Hippocampal formation (tissue), 2 donors: Measurements from ENCODE around the gene ALPL.
"Not testable (repeated sequence)": the region's sequence is repeated elsewhere in the genome, so short reads cannot be mapped to it uniquely, and the experiment has no call there.

Source experiments
- DNase-seq, 2 donors: peaks; one replicate each; lab custom pipeline; 2025; lab: John Stamatoyannopoulos, UW

Gene ALPL

DNA sequence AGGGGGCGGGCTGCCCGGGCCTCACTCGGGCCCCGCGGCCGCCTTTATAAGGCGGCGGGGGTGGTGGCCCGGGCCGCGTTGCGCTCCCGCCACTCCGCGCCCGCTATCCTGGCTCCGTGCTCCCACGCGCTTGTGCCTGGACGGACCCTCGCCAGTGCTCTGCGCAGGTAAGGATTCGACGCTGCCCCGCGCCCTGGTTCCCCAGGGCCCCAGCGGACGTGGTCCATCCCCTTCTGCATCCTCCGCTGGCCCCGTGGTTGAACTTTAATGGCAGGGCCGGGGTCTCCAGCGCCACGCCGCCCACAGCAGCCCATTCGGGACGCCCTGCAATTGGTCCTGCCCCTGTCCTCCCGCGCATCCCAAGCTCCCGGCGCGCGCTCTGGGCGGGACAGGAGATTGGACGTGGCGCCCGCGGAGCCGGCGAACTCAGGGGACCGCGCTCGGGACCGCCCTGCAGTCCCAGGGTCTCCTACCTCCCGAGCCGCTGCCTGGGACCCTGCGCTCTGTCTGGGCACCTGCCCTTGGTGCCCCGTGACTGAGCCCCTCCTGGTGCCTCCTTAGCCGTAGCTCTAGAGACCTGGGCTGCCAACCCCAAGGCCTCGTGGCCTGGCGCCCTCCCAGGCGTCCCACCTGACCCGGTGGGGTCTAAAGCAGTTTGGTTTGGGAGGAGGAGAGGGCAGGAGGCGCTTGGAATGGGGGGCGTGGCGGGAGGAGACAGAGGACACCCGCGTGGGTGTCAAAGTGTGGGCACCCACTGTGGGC, at the start of gene ALPL:
TSS of gene ALPL (plus strand) at position 73 of the 762 bp plus-strand sequence. CDS start 44,659 bp downstream, outside the sequence.
- no peak for DNase-seq

- not testable (repeated sequence) for DNase-seq
Observed at GRCh38 chr1:21465127-21465526, 44.1 kb upstream of the ALPL start.

DNA sequence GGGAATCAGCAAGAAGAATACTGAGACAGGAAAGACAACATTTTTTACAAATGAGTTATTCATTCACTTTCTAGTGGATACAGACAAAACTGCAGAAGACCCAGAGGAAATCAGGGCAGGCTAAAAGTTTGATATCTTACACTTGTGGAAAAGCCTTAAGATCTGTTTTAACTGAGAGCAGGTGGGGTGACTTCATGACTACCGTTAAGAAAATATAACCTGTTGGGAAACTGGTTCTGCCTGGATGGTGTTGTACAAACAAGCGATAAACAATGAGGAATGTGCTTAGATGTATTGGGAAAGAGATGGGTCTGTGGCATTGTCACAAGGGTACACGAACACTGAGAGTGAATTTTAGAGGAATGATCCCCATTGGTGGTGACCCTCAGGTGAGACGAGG, 41.3 kb upstream of the ALPL start:
- DNase-seq: not testable (repeated sequence)

DNA sequence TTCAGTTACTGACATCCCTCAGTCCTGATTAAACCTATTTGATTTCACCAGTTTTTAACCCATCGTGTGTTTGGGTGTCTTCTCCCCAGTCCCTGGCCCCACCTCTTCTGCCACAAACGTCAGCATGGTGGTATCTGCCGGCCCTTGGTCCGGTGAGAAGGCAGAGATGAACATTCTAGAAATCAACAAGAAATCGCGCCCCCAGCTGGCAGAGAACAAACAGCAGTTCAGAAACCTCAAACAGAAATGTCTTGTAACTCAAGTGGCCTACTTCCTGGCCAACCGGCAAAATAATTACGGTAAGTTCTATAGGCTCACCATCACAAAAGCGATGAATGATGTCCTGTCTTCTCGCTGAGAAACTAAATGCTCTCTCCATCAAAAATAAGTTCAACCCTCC, 40.6 kb upstream of the ALPL start:
- no peak for DNase-seq

DNA sequence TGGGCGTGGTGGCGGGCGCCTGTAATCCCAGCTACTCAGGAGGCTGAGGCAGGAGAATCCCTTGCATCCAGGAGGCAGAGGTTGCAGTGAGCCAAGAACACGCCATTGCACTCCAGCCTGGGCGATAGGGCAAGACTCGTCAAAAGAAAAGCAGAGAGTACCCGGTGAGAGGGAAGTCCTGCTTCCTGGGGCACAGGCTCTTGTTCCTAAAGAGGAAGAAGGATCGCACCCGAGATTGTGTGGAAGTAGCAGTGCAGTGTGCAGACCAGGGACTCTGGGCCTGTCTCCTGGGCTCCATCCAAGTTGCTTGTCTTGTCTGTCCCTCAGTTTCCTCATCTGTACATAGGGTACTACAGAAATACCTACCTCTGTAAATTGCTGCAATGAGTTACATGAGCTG, 39.6 kb upstream of the ALPL start:
- DNase-seq: no peak

- no peak for DNase-seq
Observed at GRCh38 chr1:21472861-21473260, 36.4 kb upstream of the ALPL start.

DNA sequence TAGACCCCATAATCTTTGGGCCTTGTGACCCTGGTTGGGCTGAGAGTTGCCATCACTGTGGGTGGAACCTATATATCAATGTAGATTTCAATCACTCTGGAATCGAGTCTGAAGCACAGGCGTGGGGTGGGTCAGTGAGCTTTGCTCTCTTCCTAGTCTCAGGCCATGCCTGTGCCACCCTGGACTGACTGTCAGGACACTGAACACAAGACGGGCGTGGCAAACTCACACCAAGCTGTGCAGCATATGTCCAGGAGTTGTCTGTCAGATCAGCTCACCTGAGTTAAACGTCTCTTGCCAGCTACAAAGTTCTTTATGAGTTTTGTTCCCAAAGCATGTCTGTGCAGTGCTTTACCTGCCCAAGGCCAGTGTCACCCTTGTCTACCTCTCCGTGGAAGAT, 30.9 kb upstream of the ALPL start:
- DNase-seq: no peak

- DNase-seq: not testable (repeated sequence)
Observed at GRCh38 chr1:21483881-21484280, 25.3 kb upstream of the ALPL start.

GRCh38 chr1:21489146-21489545, 20.1 kb upstream of the ALPL start:
- no peak for DNase-seq

- DNase-seq: no peak
Observed at GRCh38 chr1:21490774-21491487, 18.3 kb upstream of the ALPL start.

- no peak for DNase-seq
Observed at GRCh38 chr1:21491488-21492355, 17.5 kb upstream of the ALPL start.

- no peak for DNase-seq
Observed at GRCh38 chr1:21492356-21492625, 16.9 kb upstream of the ALPL start.

GRCh38 chr1:21494196-21494595, 15.0 kb upstream of the ALPL start:
- no peak for DNase-seq

- DNase-seq: no peak
Observed at GRCh38 chr1:21495225-21495820, 13.9 kb upstream of the ALPL start.

GRCh38 chr1:21496063-21496462, 13.2 kb upstream of the ALPL start:
- no peak for DNase-seq

DNA sequence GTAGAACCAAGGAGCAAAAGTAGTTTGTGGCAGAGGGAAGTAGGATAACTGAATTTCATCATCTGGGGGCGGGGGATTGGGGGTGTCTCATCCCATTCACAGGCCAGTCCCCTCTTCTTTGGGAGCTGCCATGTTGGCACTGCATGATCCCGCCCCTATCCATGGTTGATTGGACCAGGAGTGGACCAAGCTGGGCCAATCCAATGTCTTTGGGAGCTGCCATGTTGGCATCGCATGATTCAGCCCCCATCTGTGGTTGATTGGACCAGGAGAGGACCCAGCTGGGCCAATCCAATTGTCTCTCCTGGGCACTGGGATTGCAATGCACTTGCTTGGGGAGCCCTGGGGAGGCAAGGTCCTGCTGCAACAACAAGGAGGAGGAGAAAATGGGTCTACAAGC, 12.3 kb upstream of the ALPL start:
- no peak for DNase-seq

- no peak for DNase-seq
Observed at GRCh38 chr1:21497466-21498061, 11.7 kb upstream of the ALPL start.

DNA sequence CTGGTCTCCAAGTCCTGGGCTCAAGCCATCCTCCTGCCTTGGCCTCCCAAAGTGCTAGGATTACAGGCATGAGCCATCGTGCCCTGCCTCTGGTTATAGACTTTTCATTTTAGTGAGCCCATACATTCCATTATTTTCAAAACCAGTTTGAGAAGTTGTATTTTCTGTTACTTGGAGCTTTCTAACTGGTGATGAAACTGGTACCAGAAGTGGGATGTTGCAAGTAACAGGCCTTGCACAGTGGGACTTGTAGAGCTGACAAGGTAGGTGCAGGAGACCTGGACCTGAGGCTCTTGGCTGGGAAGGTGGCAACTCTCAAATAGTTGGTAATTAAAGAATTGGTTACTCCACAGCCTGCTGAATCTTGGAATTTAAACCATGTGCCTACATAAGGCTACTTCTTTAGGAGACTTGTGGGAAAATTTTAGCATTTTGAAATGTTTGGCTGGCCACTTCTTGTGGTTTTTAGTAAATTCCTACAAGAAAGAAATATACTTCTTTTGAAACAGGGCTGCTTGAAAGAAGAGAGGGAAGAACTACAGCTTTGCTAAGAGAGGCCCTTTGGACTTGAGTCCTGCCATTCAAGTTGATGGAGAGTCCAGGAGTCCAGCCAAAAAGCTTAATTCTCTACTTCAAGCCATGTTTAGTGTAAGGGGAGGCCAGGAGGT, 9.8 kb upstream of the ALPL start:
- no peak for DNase-seq

DNA sequence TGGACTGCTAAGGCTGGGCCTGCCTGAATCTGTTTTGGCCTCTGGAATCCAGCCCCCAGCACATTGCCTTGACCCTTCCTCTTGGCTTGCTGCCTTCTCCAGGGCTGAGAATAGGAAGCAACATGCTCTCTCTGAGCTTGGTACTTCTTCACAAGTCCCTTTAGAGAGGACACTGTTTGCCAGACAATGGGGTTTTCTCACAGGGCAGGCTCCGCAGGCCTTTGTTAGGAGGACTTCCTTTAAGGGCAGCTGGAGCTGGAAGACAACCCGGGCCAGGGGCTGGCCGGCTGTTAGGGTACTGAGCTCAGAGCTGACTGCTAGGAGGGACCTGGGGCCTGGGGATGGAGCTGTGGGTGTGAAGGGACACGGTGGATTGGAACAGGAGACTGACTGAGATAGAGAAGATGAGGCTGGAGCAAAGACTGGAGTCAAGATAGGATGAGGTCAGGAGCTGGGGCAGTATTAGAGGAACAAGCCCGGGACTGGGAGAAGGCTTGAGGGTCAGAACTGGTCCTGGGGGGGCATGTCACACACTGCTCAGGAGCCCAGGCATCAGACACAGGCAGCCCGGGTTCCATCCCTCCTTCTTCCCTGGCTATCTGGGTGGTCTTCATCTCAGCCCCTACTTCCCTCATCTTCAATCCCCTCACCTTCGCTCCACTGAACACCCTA, 5.4 kb upstream of the ALPL start:
- DNase-seq: peak in 1 of 2 donors; percentile 38

DNA sequence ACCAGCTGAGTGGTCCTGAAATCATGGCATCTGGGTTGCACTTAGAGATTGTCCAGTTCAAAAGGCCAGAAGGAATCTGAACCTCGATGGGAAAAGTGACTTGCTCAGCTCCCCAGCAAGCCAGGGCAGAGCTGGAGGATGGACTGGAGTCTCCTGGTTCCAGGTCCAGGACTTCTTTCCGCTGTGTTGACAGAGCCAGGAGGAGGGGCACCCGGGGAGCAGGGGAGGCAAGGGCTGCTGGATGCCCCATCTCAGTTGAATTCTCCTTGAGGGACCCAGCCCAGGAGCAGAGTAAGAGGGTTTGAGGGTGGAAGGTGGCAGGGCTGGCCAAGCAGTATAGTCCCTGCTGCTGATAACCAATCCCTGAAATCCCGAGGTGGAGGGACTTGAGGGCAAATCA, 2.4 kb upstream of the ALPL start:
- DNase-seq: no peak
